GM18505 (cell line): ENCODE measurements around the gene VLDLR.
"Not testable (repeated sequence)": the region's sequence is repeated elsewhere in the genome, so short reads cannot be mapped to it uniquely, and the experiment has no call there.

ENCODE experiments used
- ATAC-seq: cut with Tn5 transposase; IDR thresholded peaks from one replicate; pipeline ENCODE4 v1.9.1; 2021; ENCODE audit not compliant: unreplicated experiment
- POLR2A ChIP-seq: IDR thresholded peaks from 4 replicates; pipeline ENCODE4 v1.6.1; 2011; ENCODE audit warnings: borderline replicate concordance; ENCODE audit not compliant: insufficient read depth, insufficient read length; ENCODE audit errors: extremely low read depth

Gene VLDLR

GRCh38 chr9:2686911-2687310 lies 65.3 kb downstream of the VLDLR start:
- TF ChIP-seq POLR2A = no peak
- no peak for ATAC-seq

GRCh38 chr9:2688636-2689035 lies 67.0 kb downstream of the VLDLR start:
- no peak for TF ChIP-seq POLR2A
- ATAC-seq = no peak

- no peak for ATAC-seq
- TF ChIP-seq POLR2A = no peak
These were observed 69.6 kb downstream of the VLDLR start for GRCh38 chr9:2691212-2691611.

- no peak for ATAC-seq
- no peak for TF ChIP-seq POLR2A
These were observed 70.0 kb downstream of the VLDLR start for GRCh38 chr9:2691626-2692025.

GRCh38 chr9:2693056-2693455 lies 71.5 kb downstream of the VLDLR start:
- ATAC-seq = no peak
- no peak for TF ChIP-seq POLR2A

- ATAC-seq = no peak
- no peak for TF ChIP-seq POLR2A
These were observed 75.9 kb downstream of the VLDLR start for GRCh38 chr9:2697492-2697891.

- no peak for ATAC-seq
- TF ChIP-seq POLR2A = no peak
These were observed 78.8 kb downstream of the VLDLR start for GRCh38 chr9:2700398-2700797.

GRCh38 chr9:2700909-2701550 lies 79.4 kb downstream of the VLDLR start:
- no peak for TF ChIP-seq POLR2A
- no peak for ATAC-seq

GRCh38 chr9:2704504-2704903 lies 82.9 kb downstream of the VLDLR start:
- TF ChIP-seq POLR2A = no peak
- no peak for ATAC-seq

- ATAC-seq = not testable (repeated sequence)
These were observed 85.7 kb downstream of the VLDLR start for GRCh38 chr9:2707256-2707655.
